HG03103 (cell line): ENCODE data around the gene HSDL1.

Experiments
- ATAC-seq: cut with Tn5 transposase; IDR thresholded peaks from one replicate; pipeline ENCODE4 v1.9.1; 2021; ENCODE audit warnings: low read depth; ENCODE audit not compliant: unreplicated experiment

Gene HSDL1

DNA sequence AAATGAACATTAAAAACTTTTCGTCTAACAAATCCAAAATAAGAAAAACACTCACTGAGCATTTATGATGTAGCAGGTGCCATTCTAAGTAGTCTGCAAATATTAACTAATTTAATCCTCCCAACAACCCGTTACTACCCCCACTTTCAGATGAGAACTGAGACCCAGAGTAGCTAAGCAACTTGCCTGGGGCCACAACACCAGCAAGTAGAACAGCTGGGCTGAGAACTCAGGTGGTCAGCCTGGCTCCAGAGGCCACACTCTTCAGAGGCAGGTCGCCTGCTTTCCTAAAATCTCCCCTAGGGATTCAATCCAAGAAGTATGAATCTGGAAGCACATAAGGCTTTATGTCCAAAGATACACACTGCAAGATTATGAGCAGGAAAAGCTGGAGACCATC, 34.5 kb downstream of the HSDL1 start:
- no peak for ATAC-seq

DNA sequence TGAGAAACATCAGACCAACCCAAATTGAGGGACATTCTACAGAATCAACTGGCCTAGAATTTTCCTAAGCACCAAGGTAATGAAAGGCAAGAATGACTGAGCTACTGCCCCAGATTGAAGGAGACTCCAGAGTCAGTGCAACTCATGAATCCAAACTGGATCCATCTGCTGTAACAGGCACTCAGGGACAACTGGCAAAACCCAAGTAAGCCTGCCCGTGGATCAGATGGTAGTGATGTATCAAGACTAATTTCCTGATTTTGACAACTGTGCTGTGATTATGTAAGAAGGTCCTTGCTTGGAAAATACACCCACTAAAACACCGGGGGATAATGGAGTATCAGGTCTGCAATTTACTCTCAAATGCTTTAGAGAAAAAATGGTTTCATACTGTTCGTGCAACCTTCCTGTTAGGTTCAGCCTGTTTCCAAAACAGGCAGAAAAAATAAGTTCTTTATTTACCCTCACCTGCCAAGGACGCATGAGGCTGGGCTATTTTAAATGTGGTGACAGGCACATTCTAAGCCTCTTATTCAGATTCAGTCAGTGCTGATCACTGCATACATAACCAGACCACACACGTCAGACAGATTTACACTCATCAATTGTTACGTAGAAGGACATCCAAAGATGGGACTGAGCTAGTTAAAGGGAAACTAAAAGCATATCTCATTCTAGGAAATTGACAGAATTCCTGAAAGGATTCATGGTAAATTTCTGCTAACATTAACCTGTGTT, 35.2 kb downstream of the HSDL1 start:
- ATAC-seq, result no peak

DNA sequence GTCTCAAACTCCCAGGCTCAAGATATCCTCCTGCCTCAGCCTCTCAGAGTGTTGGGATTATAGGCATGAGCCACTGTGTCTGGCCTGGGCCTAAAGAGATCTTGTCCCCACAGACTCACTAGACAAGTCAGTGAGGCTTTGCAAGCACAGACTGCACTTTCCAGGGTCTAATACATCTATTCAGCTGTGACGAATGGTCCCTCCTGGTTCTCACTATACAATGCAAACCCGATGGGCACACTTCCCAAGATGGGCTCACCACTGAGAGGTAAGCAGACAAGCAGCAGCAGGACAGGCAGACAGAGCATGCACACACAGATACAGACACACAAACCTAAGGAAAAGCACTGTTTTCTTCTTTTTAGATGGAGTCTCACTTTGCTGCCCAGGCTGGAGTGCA, 37.1 kb downstream of the HSDL1 start:
- no peak for ATAC-seq

DNA sequence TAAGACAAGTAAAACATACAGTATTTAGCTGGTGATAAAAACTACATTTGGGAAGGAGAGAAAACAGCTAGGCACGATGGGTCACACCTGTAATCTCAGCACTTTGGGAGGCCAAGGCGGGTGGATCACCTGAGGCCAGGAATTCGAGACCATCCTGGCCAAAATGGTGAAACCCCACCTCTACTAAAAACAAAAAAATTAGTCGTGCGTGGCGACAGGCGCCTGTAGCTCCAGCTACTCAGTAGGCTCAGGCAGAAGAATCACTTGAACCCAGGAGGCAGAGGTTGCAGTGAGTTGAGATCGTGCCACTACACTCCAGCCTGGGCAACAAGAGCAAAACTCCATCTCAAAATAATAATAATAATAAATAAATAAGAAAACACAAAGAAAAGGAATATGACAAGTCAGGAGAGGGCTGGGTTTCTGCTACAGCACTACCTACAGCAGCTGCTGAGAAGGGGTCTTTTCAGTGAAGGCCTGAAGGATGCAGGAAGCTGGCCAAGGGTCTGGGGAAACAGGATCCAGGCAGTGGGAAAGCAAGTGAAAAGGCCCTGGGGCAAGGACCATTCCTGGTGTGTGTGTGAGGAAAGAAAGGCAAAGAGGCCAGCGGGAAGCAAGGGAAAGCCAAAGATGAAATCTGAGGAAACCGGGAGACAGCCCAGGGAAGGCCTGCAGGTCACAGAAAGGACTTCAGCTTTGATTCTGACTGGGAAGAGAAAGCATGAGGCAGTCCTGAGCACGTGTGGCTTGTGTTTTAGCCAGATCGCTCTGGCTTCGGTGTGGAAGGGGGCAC, 38.8 kb downstream of the HSDL1 start:
- no peak for ATAC-seq

DNA sequence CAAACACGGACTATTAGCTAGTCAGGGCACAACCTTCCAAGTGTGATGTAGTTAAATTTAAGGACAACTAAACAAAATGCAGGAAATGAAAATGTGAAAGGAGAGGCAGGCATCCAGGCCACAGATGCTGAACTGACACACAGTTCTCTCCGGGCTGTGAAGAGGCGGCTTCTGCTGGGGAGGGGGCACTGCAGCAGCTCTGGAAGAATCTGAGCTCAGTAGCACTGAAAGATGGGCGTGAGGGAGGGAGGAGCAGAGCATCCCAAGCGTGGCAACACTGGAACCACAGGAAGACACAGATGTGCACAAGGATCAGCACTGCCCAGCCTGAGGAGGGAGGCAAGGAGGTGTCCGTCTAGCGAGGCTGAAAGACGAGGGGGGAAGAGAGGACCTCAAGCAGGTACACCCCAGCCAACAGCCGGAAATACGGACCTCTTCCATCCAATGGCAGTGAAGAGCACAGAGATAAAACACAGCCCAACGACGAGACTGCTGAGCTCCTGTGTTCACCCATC, 39.6 kb downstream of the HSDL1 start:
- ATAC-seq, result no peak

DNA sequence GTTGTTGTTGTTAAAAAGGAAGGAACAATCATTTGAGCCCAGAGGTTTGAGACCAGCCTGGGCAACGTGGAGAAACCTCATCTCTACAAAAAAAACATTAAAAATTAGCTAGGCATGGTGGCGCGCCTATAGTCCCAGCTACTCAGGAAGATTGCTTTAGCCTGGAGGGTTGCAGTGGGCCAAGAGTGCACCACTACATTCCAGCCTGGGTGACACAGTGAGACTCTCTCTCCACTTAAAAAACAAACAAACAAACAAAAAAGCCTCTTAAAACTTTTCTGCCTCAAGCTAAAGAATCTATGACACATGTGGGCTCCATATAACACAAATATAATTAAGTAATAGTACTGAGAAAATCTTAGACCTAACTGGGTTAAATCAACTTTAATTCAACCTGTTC, 40.7 kb downstream of the HSDL1 start:
- no peak for ATAC-seq

- ATAC-seq, result no peak
Measured at GRCh38 chr16:84103678-84104077, 41.3 kb downstream of the HSDL1 start.

GRCh38 chr16:84098939-84099338, 46.0 kb downstream of the HSDL1 start:
- no peak for ATAC-seq

- no peak for ATAC-seq
Measured at GRCh38 chr16:84096447-84097005, 48.5 kb downstream of the HSDL1 start.

DNA sequence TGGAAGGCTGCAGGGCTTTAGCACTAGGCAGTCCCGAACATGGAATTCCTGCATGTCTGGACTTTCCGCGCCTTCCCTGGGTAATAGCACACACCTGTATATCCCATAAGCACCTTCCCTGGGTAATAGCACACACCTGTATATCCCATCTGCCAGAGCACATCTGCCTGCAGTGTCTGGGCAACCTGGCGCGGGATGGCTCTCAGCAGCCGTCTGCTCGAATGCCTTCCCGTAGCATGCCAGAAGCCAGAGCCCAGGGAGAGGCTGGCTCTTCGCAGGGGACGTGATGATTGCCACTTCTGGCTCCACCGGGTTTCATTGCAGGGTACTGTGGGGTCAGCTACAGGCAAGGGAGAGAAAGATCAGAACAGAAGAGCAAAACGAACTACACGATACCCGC, 49.5 kb downstream of the HSDL1 start:
- ATAC-seq, result no peak

DNA sequence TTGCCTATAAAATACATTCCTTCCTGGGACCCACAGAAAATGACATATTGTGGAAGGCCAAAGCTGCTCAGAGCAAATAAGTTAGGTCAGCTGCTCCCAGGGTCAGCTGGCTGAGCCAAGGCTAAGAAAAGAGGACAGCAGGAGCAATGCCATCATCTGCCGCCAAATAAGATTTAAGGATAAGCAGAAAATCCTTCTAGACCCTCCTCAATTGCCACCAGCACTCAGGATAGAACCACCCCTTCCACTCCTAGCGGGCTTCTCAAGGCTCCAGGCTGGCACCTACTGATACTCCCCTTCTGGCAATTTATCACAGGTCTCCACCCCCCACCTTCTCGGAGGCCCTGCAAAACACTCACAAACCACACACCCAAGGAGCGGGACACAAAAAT, 51.1 kb downstream of the HSDL1 start:
- ATAC-seq, result no peak

DNA sequence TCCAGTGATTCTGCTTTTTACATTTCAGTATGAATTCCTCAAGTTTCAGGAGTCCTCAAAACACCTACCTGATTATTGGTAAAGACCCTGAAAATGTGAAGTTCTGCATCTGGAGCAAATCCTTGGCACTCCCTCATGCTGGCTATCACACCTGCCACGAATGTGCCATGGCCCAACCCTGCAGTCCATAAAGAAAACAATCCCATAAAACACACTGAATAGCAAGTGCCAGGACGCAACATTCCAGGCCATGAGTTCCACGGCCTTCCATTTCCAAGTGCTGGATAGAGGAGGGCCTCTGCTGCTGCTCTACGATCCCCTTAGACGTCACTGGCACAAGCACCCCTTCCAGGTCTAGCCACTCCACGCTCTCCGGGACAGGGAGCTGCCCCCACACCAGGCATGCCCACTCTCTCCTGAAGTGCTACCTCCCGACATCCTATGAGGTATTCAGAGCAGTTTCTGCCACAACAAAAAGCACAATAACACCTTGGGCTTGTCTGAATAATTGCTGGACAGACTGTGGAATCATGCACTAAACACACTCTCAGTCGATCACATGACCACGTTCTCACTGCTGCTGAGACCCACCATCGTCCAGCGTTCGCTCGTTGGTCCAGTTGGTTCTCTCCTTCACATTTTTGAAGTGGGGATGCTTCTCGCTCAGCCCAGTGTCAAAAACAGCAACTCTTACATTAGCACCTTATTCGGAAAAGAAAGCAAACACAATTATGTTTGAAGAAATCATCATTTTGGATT, 51.7 kb downstream of the HSDL1 start:
- ATAC-seq, result no peak

DNA sequence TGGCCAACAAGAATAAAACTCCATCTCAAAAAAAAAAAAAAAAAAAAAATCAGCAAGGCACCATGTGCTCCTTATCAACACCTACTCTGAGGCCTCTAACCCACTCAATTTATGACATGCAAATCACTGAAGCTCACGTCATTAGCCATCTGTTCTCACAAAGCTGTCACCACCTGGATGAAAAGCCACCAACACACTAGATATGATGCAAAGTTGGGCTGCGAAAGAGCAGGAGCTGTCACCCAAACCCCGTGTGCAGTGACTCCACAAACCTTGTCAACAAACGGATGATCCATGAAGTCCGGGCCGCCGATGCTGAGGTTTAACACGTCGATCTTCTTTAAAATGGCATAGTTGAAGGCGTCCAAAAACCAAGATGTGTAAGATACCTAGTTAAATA, 53.5 kb downstream of the HSDL1 start:
- ATAC-seq, result no peak

- ATAC-seq, result no peak
Measured at GRCh38 chr16:84090211-84090610, 54.8 kb downstream of the HSDL1 start.

GRCh38 chr16:84088695-84089395, 56.1 kb downstream of the HSDL1 start:
- peak; percentile 64 for ATAC-seq

DNA sequence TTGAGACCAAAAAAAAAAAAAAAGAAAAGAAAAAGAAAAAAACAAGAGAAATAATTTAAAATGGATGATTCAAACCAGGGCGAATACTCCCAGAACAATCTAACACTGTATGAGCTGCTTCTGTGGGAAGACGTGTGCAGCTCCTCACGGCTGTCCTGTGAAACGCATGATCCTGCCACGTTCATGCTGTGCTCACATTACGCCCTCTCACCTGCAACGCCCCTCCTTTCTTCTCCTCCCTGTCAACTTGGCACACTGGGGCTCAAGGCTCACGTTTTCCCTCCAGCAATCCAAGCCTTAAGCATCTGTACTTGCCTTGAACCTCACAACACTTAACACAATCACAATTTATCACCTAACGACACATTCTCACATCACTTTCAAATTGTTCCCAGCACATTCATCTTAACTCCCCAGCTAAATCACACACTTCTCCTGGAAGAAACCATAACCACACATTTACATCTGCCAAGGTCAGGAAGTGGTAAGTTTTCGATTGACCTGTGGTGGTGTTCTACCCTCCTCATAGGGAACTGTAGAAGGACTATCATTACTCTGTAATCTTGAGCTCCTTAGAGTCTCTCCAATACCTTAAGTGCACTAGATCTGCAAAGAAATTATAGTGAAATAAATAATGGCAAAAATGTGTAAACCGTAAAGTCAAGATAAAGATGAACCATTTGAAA, 57.4 kb downstream of the HSDL1 start:
- ATAC-seq, result no peak

GRCh38 chr16:84087001-84087400, 58.0 kb downstream of the HSDL1 start:
- ATAC-seq, result no peak

- ATAC-seq, result no peak
Measured at GRCh38 chr16:84086341-84086740, 58.6 kb downstream of the HSDL1 start.

- ATAC-seq, result no peak
Measured at GRCh38 chr16:84085773-84086172, 59.2 kb downstream of the HSDL1 start.

- ATAC-seq, result no peak
Measured at GRCh38 chr16:84085271-84085667, 59.7 kb downstream of the HSDL1 start.
